ENCODE results near the gene ZNF490.
"Not testable (repeated sequence)": the region's sequence is repeated elsewhere in the genome, so short reads cannot be mapped to it uniquely, and the experiment has no call there.

The ZNF490 gene

DNA sequence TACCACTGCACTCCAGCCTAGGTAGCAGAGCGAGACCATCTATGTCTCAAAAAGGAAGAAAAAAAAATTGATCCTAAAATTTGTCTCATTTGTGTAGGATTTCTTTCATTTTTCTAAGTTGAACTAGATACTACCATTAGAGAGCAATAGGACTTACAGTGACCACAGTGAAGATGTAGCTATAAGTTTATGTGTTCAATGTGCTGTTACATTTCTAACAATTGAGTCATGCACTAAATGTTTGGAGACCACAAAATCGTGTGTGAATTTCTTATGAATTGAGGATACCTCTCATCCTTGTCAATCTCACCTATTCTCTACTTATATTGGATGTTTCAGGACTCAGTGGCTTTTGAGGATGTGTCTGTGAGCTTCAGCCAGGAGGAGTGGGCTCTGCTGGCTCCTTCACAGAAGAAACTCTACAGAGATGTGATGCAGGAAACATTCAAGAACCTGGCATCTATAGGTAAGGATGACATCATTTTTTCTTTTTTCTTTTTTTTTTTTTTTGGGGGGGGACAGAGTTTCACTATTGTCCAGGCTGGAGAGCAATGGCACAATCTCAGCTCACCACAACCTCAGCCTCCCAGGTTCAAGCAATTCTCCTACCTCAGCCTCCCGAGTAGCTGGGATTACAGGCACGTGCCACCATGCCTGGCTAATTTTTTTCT is 12.9 kb upstream of the ZNF490 start:
- DNase-seq (ENCODE audit: low spot score): no peak
- TF ChIP-seq, protein P1, sequence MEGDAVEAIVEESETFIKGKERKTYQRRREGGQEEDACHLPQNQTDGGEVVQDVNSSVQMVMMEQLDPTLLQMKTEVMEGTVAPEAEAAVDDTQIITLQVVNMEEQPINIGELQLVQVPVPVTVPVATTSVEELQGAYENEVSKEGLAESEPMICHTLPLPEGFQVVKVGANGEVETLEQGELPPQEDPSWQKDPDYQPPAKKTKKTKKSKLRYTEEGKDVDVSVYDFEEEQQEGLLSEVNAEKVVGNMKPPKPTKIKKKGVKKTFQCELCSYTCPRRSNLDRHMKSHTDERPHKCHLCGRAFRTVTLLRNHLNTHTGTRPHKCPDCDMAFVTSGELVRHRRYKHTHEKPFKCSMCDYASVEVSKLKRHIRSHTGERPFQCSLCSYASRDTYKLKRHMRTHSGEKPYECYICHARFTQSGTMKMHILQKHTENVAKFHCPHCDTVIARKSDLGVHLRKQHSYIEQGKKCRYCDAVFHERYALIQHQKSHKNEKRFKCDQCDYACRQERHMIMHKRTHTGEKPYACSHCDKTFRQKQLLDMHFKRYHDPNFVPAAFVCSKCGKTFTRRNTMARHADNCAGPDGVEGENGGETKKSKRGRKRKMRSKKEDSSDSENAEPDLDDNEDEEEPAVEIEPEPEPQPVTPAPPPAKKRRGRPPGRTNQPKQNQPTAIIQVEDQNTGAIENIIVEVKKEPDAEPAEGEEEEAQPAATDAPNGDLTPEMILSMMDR (IDR thresholded peaks at IDR 0.05; ENCODE audit: extremely low read depth, insufficient read depth, missing control alignments): no peak
- in situ Hi-C loops (cut with MboI; ENCODE audit: low pct_unique_long_range_greater_than_20kb, low sequenced_read_pairs, unreplicated experiment): no loop called here

DNA sequence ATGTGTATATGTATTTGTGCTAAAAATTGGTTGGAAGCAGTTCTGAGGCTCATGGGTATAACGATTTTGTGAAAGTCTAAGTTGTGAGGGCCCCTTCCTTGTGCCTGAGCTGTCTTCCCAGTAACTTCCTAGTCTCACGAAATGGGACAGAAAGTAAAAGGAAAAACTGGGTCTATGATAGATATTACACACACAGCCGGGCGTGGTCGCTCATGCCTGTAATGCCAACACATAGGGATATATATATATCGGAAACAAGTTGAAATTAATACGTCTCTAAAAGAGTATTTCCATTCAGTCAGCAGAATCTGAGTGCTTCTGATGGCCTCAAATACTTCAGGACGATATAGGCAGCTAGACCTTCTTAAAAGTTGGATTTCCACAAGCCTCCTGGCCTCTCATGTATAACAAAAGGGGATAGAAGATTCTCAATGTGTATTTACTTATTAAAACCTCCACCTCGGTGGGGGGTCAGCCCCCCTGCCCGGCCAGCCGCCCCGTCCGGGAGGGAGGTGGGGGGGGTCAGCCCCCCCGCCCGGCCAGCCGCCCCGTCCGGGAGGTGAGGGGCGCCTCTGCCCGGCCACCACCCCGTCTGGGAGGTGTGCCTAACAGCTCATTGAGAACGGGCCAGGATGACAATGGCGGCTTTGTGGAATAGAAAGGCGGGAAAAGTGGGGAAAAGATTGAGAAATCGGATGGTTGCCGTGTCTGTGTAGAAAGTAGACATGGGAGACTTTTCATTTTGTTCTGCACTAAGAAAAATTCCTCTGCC is 10.8 kb upstream of the ZNF490 start:
- DNase-seq (ENCODE audit: low spot score); in situ Hi-C loops (cut with MboI; ENCODE audit: low pct_unique_long_range_greater_than_20kb, low sequenced_read_pairs, unreplicated experiment): not testable (repeated sequence)

DNA sequence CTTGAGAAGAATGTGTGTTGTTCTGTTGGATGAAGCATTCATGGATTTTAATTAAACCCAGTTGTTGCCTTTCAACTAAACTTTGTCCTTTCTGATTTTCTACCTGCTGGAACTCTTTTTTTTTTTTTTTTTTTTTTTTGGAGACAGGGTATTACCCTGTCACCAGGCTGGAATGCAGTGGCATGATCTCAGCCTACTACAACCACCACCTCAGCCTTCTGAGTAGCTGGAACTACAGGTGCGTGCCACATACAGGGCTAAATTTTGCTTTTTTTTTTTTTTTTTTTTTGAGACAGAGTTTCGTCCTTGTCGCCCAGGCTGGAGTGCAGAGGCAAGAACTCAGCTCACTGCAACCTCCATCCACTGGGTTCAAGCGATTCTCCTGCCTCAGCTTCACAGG is 7.0 kb upstream of the ZNF490 start:
- TF ChIP-seq, protein P1 (IDR thresholded peaks at IDR 0.05; ENCODE audit: extremely low read depth, insufficient read depth, missing control alignments): no peak
- in situ Hi-C loops (cut with MboI; ENCODE audit: low pct_unique_long_range_greater_than_20kb, low sequenced_read_pairs, unreplicated experiment): no loop called here
- no peak for DNase-seq (ENCODE audit: low spot score)

DNA sequence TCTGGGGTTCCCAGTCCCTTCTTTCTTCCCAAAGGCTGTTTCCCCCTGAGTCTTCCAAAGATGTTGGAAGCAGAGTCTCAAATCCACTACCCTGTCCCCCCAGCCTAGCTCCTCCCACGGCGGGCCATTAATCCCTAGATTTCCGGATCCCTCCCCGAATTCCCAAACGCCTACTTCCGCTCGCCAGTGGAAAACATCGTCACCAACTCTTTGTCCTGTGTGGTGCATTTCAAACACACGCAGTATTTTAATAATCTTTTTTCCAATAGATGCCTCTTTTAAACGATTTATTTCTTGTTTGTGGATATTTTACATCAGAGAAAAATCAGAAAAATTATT is 717 bp upstream of the ZNF490 start:
- DNase-seq (ENCODE audit: low spot score): no peak
- in situ Hi-C loops (cut with MboI; ENCODE audit: low pct_unique_long_range_greater_than_20kb, low sequenced_read_pairs, unreplicated experiment): no loop called here
- TF ChIP-seq, protein P1 (IDR thresholded peaks at IDR 0.05; ENCODE audit: extremely low read depth, insufficient read depth, missing control alignments): no peak

DNA sequence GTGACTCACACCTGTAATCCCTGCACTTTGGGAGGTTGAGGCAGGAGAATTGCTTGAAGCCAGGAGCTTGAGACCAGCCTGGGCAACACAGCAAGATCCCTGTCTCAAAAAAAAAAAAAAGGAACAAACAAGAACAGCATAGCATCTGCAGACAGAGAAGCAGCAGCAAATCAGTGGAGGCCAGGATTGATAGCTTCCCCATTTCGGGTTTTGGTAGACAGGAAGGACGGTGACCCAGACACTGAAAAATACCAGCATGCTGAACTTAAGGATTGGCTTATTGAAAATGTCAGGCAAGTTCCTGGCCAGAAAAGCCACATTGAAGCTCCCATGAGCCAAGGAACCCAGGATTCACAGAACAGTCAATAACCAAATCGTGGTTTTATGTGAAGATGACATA is 3.0 kb downstream of the ZNF490 start:
- no peak for DNase-seq (ENCODE audit: low spot score)
- TF ChIP-seq, protein P1 (IDR thresholded peaks at IDR 0.05; ENCODE audit: extremely low read depth, insufficient read depth, missing control alignments): no peak
- in situ Hi-C loops (cut with MboI; ENCODE audit: low pct_unique_long_range_greater_than_20kb, low sequenced_read_pairs, unreplicated experiment): no loop called here

DNA sequence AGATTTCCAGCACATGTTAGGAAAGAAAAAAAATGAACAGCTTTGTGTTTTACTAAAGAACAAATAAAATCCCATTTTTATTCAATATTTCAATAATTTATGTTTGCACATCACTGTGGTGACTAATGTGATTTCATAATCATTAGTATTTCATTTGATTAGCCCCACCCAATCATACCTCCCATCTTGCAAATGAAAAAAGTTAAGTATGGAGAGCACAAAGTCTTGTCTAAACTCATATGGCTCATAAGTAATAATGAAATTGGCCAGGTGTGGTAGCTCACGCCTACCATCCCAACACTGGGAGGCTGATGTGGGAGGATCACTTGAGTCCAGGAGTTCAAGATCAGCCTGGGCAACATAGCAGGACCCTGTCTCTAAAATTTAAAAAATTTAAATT is 3.8 kb downstream of the ZNF490 start:
- TF ChIP-seq, protein P1 (IDR thresholded peaks at IDR 0.05; ENCODE audit: extremely low read depth, insufficient read depth, missing control alignments): no peak
- in situ Hi-C loops (cut with MboI; ENCODE audit: low pct_unique_long_range_greater_than_20kb, low sequenced_read_pairs, unreplicated experiment): no loop called here
- DNase-seq (ENCODE audit: low spot score): no peak

DNA sequence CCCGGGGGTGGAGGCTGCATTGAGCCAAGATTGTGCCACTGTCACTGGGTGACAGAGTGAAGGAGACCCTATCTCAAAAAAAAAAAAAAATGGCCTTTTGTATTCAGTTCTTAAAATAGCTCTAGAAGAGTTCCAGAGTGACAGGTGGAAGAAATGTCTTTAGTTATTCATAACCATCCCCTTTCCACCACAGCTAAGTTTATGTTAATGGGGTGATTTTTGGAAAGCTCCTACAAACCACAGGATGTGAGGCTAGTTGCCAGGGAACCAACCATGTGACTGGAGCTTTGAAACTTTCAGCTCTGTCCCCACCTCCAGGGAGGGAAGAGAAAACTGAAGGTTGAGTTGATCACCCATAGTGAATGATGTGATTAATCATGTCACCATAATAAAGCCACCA is 6.9 kb downstream of the ZNF490 start:
- TF ChIP-seq, protein P1 (IDR thresholded peaks at IDR 0.05; ENCODE audit: extremely low read depth, insufficient read depth, missing control alignments): no peak
- DNase-seq (ENCODE audit: low spot score): peak; percentile 82
- in situ Hi-C loops (cut with MboI; ENCODE audit: low pct_unique_long_range_greater_than_20kb, low sequenced_read_pairs, unreplicated experiment): no loop called here

All from GM13977 (cell line).